Large intestine (tissue), 3 donors: ENCODE results near the gene PRRC2C. TPM values are rescaled to one million over a fixed set of nuclear protein-coding genes. Genes with fewer than 3 reads are reported as not detected.
"Not testable (repeated sequence)": the region's sequence is repeated elsewhere in the genome, so short reads cannot be mapped to it uniquely, and the experiment has no call there.

ENCODE experiments used
- DNase-seq, 2 donors: peaks; one replicate each; pipeline versions ENCODE4 v3.0.0 to v3.0.0-alpha.2; 2013
- H3K27ac ChIP-seq: one replicate; pipeline ENCODE4 v1.5.1; 2013; ENCODE audit warnings: low read length
- H3K27me3 ChIP-seq: 2 replicates; pipeline ENCODE4 v1.6.1; 2013; ENCODE audit warnings: low read length; ENCODE audit not compliant: control insufficient read depth, insufficient read depth
- H3K36me3 ChIP-seq: 2 replicates; pipeline ENCODE4 v1.6.1; 2013; ENCODE audit warnings: low read length; ENCODE audit not compliant: control insufficient read depth, insufficient read depth
- H3K4me1 ChIP-seq: one replicate; pipeline ENCODE4 v1.6.1; 2013; ENCODE audit warnings: low read length; ENCODE audit not compliant: control insufficient read depth, insufficient read depth
- H3K4me3 ChIP-seq: one replicate; pipeline ENCODE4 v1.5.1; 2013; ENCODE audit warnings: low read length
- H3K9me3 ChIP-seq: one replicate; pipeline ENCODE4 v1.6.1; 2013; ENCODE audit warnings: mild to moderate bottlenecking, low read depth, low read length, moderate library complexity; ENCODE audit not compliant: control insufficient read depth
- WGBS: methylation state at CpG from one replicate; pipeline ENCODE4 v1.1.5; 2013; ENCODE audit warnings: low lambda C conversion rate; ENCODE audit not compliant: insufficient coverage; 5-methylcytosine and 5-hydroxymethylcytosine counted together
- polyA plus RNA-seq: library from polyadenylated mRNA; unstranded; fragments of 120-200 nt; gene quantifications from one replicate; pipeline ENCODE4 v1.2.1, GENCODE V29; 2013

PRRC2C gene
- polyA plus RNA-seq, 1 donor = 107 TPM

GRCh38 chr1:171521567-171521966, 36.2 kb downstream of the PRRC2C start:
- Histone ChIP-seq H3K36me3 (peaks cover 70% of the 10 kb centered on the region), H3K9me3 (no peaks in the 10 kb centered on the region), H3K4me3 (no peak overlapping the region), H3K4me1 (no peaks in the 10 kb centered on the region), H3K27me3 (no peaks in the 10 kb centered on the region), H3K27ac (no peak overlapping the region)
- WGBS = 100% methylated on average over 1 of the region's 2 CpGs
- DNase-seq = no peak

GRCh38 chr1:171530676-171531075, 45.3 kb downstream of the PRRC2C start:
- H3K4me3 ChIP-seq = no peak overlapping the region
- H3K9me3 ChIP-seq = no peaks in the 10 kb centered on the region
- no peaks in the 10 kb centered on the region for H3K27me3 ChIP-seq
- no peaks in the 10 kb centered on the region for H3K4me1 ChIP-seq
- DNase-seq = no peak
- no peak overlapping the region for H3K27ac ChIP-seq
- peaks cover 73% of the 10 kb centered on the region for H3K36me3 ChIP-seq
- WGBS = 100% methylated on average over 1 of the region's 3 CpGs

GRCh38 chr1:171532520-171532919, 47.2 kb downstream of the PRRC2C start:
- 100% methylated on average over 5 of the region's 7 CpGs for WGBS
- H3K9me3 ChIP-seq = no peaks in the 10 kb centered on the region
- H3K27ac ChIP-seq = no peak overlapping the region
- no peaks in the 10 kb centered on the region for H3K27me3 ChIP-seq
- no peak for DNase-seq
- no peak overlapping the region for H3K4me3 ChIP-seq
- no peaks in the 10 kb centered on the region for H3K4me1 ChIP-seq
- H3K36me3 ChIP-seq = peaks cover 73% of the 10 kb centered on the region

- WGBS = no CpG with 5 or more reads among the region's 1 CpG
These were observed 60.2 kb downstream of the PRRC2C start for GRCh38 chr1:171545523-171545922.

GRCh38 chr1:171550050-171550449, 64.7 kb downstream of the PRRC2C start:
- no peak overlapping the region for H3K27ac ChIP-seq
- H3K4me3 ChIP-seq = no peak overlapping the region
- no peaks in the 10 kb centered on the region for H3K27me3 ChIP-seq
- no CpG with 5 or more reads among the region's 3 CpGs for WGBS
- H3K36me3 ChIP-seq = peaks cover 34% of the 10 kb centered on the region
- no peaks in the 10 kb centered on the region for H3K9me3 ChIP-seq
- DNase-seq = no peak
- H3K4me1 ChIP-seq = no peaks in the 10 kb centered on the region

More at GRCh38 chr1:171545523-171545922, 60.2 kb downstream of the PRRC2C start:
- Histone ChIP-seq H3K36me3 (peaks cover 68% of the 10 kb centered on the region), H3K9me3 (no peaks in the 10 kb centered on the region), H3K4me1 (no peaks in the 10 kb centered on the region), H3K4me3 (no peak overlapping the region), H3K27ac (no peak overlapping the region), H3K27me3 (no peaks in the 10 kb centered on the region)
- no peak for DNase-seq

- DNase-seq, H3K9me3 ChIP-seq, H3K27me3 ChIP-seq, H3K27ac ChIP-seq, H3K4me1 ChIP-seq, H3K4me3 ChIP-seq: not testable (repeated sequence)
- WGBS = 100% methylated on average over 1 of the region's 4 CpGs
- peaks cover 34% of the 10 kb centered on the region for H3K36me3 ChIP-seq
These were observed 65.3 kb downstream of the PRRC2C start for GRCh38 chr1:171550598-171551100.

GRCh38 chr1:171553960-171554359, 68.6 kb downstream of the PRRC2C start:
- no CpG with 5 or more reads among the region's 1 CpG for WGBS
- not testable (repeated sequence) for H3K9me3 ChIP-seq, H3K27ac ChIP-seq, H3K4me3 ChIP-seq, H3K27me3 ChIP-seq, H3K4me1 ChIP-seq, DNase-seq
- peaks cover 51% of the 10 kb centered on the region for H3K36me3 ChIP-seq

GRCh38 chr1:171563675-171564074, 78.3 kb downstream of the PRRC2C start:
- H3K4me1 ChIP-seq = no peaks in the 10 kb centered on the region
- H3K27ac ChIP-seq = no peak overlapping the region
- WGBS = no CpG with 5 or more reads among the region's 1 CpG
- DNase-seq = no peak
- no peaks in the 10 kb centered on the region for H3K9me3 ChIP-seq
- H3K27me3 ChIP-seq = no peaks in the 10 kb centered on the region
- peaks cover 66% of the 10 kb centered on the region for H3K36me3 ChIP-seq
- H3K4me3 ChIP-seq = no peak overlapping the region

- no peaks in the 10 kb centered on the region for H3K27me3 ChIP-seq
- DNase-seq = no peak
- H3K4me3 ChIP-seq = no peak overlapping the region
- H3K4me1 ChIP-seq = no peaks in the 10 kb centered on the region
- H3K36me3 ChIP-seq = peaks cover 50% of the 10 kb centered on the region
- no peak overlapping the region for H3K27ac ChIP-seq
- H3K9me3 ChIP-seq = no peaks in the 10 kb centered on the region
- WGBS = no CpG with 5 or more reads among the region's 3 CpGs
These were observed 81.1 kb downstream of the PRRC2C start for GRCh38 chr1:171566467-171566866.

- Histone ChIP-seq H3K36me3 (peaks cover 54% of the 10 kb centered on the region), H3K27me3 (no peaks in the 10 kb centered on the region), H3K4me1 (no peaks in the 10 kb centered on the region), H3K9me3 (no peaks in the 10 kb centered on the region), H3K4me3 (no peak overlapping the region), H3K27ac (no peak overlapping the region)
- no peak for DNase-seq
- no CpG with 5 or more reads among the region's 2 CpGs for WGBS
These were observed 85.0 kb downstream of the PRRC2C start for GRCh38 chr1:171570295-171570694.

- Histone ChIP-seq H3K36me3 (peaks cover 68% of the 10 kb centered on the region), H3K4me1 (no peaks in the 10 kb centered on the region), H3K27ac (no peak overlapping the region), H3K27me3 (no peaks in the 10 kb centered on the region), H3K9me3 (no peaks in the 10 kb centered on the region), H3K4me3 (no peak overlapping the region)
- no CpG with 5 or more reads among the region's 1 CpG for WGBS
- no peak for DNase-seq
These were observed 90.8 kb downstream of the PRRC2C start for GRCh38 chr1:171576144-171576543.
